Measurements from ENCODE around the gene GLUD1.

- TF ChIP-seq CTCF (IDR thresholded peaks at IDR 0.05) = no peak
- no peak for TF ChIP-seq POLR2AphosphoS5 (IDR thresholded peaks at IDR 0.05; ENCODE audit: low read depth, low read length)
- no peak for TF ChIP-seq REST (IDR thresholded peaks at IDR 0.05; ENCODE audit: insufficient read depth in 1 of 2, low read depth in 2 of 2, low read length in 1 of 2)
Measured at GRCh38 chr10:87038786-87039185, 55.9 kb downstream of the GLUD1 start.
